WTC11 (cell line): ENCODE measurements around the gene PLD5.

Experiments used
- NFE2L1 ChIP-seq: sonication (generic); formaldehyde crosslinking; IDR thresholded peaks from 2 replicates; pipeline ENCODE4 v1.8.1; 2023; ENCODE audit warnings: missing genetic modification reagents
- TF ChIP-seq, protein P1 (sequence below): fragments of 200-600 bp; IDR thresholded peaks from 2 replicates; pipeline ENCODE4 v1.8.0; 2022; ENCODE audit warnings: antibody characterized with exemption

DNA sequence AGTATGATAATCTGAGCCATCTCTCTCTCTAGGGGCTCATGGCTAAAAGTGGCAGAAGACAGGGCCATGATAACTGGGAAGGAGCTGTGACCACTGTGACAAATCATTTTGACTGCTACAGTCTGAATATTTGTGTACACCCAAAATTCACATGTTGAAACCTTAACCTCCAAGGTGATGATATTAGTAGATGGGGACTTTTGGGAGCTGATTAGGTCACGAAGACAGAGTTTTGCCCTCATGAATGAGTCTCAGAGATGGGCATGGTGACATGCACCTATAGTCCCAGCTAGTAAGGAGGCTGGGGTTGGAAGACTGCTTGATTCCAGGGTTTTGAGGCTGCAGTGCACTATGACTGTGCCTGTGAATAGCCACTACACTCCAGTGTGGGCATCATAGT, 174.9 kb downstream of the PLD5 start:
- TF ChIP-seq, protein P1, sequence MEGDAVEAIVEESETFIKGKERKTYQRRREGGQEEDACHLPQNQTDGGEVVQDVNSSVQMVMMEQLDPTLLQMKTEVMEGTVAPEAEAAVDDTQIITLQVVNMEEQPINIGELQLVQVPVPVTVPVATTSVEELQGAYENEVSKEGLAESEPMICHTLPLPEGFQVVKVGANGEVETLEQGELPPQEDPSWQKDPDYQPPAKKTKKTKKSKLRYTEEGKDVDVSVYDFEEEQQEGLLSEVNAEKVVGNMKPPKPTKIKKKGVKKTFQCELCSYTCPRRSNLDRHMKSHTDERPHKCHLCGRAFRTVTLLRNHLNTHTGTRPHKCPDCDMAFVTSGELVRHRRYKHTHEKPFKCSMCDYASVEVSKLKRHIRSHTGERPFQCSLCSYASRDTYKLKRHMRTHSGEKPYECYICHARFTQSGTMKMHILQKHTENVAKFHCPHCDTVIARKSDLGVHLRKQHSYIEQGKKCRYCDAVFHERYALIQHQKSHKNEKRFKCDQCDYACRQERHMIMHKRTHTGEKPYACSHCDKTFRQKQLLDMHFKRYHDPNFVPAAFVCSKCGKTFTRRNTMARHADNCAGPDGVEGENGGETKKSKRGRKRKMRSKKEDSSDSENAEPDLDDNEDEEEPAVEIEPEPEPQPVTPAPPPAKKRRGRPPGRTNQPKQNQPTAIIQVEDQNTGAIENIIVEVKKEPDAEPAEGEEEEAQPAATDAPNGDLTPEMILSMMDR = no peak
- TF ChIP-seq NFE2L1 (CRISPR knock-in tag) = no peak
